Endodermal cell (in vitro differentiated cells): ENCODE results near the gene TAS2R7. TPM values are rescaled to one million over a fixed set of nuclear protein-coding genes. Genes with fewer than 3 reads are reported as not detected.

Experiments used
- DNase-seq: peaks from one replicate; pipeline ENCODE4 v3.0.0-alpha.2; 2017
- H3K27ac ChIP-seq: 2 replicates; pipeline ENCODE4 v1.5.1; 2013; ENCODE audit warnings: mild to moderate bottlenecking, low read depth, low read length, moderate library complexity
- H3K27me3 ChIP-seq: 2 replicates; pipeline ENCODE4 v1.6.1; 2013; ENCODE audit warnings: mild to moderate bottlenecking, low read length, moderate library complexity; ENCODE audit not compliant: insufficient read depth, control insufficient read depth, poor library complexity, severe bottlenecking
- H3K36me3 ChIP-seq: 2 replicates; pipeline ENCODE4 v1.7.0; 2013; ENCODE audit warnings: mild to moderate bottlenecking, low read length, moderate library complexity; ENCODE audit not compliant: control insufficient read depth, insufficient read depth
- H3K4me1 ChIP-seq: one replicate; pipeline ENCODE4 v1.7.0; 2013; ENCODE audit warnings: low read length; ENCODE audit not compliant: control insufficient read depth, insufficient read depth
- H3K4me3 ChIP-seq: 2 replicates; pipeline ENCODE4 v1.5.1; 2013; ENCODE audit warnings: mild to moderate bottlenecking, low read length, moderate library complexity
- H3K9ac ChIP-seq: 2 replicates; pipeline ENCODE4 v1.6.1; 2013; ENCODE audit warnings: mild to moderate bottlenecking, low read length, moderate library complexity; ENCODE audit not compliant: poor library complexity, severe bottlenecking; ENCODE audit errors: extremely low read depth
- H3K9me3 ChIP-seq: 2 replicates; pipeline ENCODE4 v1.6.1; 2013; ENCODE audit warnings: mild to moderate bottlenecking, low read length, moderate library complexity; ENCODE audit not compliant: control insufficient read depth
- H3K27ac Mint-ChIP-seq: 2 replicates; pipeline ENCODE4 v1.8.0; 2020; ENCODE audit warnings: mixed read lengths
- H3K27me3 Mint-ChIP-seq: 2 replicates; pipeline ENCODE4 v1.8.0; 2021; ENCODE audit warnings: mild to moderate bottlenecking, mixed read lengths; ENCODE audit not compliant: insufficient read depth
- H3K36me3 Mint-ChIP-seq: 2 replicates; pipeline ENCODE4 v1.8.0; 2020; ENCODE audit warnings: low read depth, mixed read lengths
- H3K4me1 Mint-ChIP-seq: 2 replicates; pipeline ENCODE4 v1.8.0; 2020; ENCODE audit warnings: mixed read lengths
- H3K4me3 Mint-ChIP-seq: 2 replicates; pipeline ENCODE4 v1.8.0; 2020; ENCODE audit warnings: mild to moderate bottlenecking, moderate library complexity, mixed read lengths
- H3K9me3 Mint-ChIP-seq: 2 replicates; pipeline ENCODE4 v1.8.0; 2020; ENCODE audit warnings: mild to moderate bottlenecking, mixed read lengths
- CTCF ChIP-seq: fragments of 200-600 bp; sonication (generic); conservative IDR thresholded peaks from 2 replicates; pipeline ENCODE4 v1.5.0; 2021; ENCODE audit warnings: antibody characterized with exemption, mild to moderate bottlenecking
- WGBS, 2 experiments: methylation state at CpG; one replicate each; pipeline versions ENCODE4 v1.1.5 to v1.1.7; 2013; ENCODE audit warnings: missing lambda C conversion rate in 2 of 2, mixed read lengths in 1 of 2; ENCODE audit not compliant: insufficient coverage in 1 of 2, insufficient read length in 1 of 2; 5-methylcytosine and 5-hydroxymethylcytosine counted together
- long read RNA-seq, 4 experiments: library from polyadenylated mRNA in 2 of 4; library from RNA in 1 of 4; library from capped mRNA in 1 of 4; stranded (forward) in 3 of 4; unstranded in 1 of 4; transcript quantifications; one replicate each; pipeline ENCODE4 v2.0.0, GENCODE V29; 2020 to 2021; ENCODE audit warnings: inconsistent platforms in 1 of 4
- polyA plus RNA-seq, 2 experiments: library from polyadenylated mRNA; stranded (reverse); fragments of 50-300 nt; gene quantifications; one replicate each; pipeline ENCODE4 v1.2.3, GENCODE V29; 2013
- total RNA-seq, 2 donors: library from RNA; stranded (reverse); fragmentation: NEBNext Ultra II Directional in 1 of 2; extraction: Animal tissue kit (Norgen Biotek cat#: 25700) in 1 of 2; gene quantifications; 2 replicates in 1 of 2; 3 replicates in 1 of 2; pipeline ENCODE4 v1.2.1, GENCODE V29; 2021

The TAS2R7 gene
- total RNA-seq, result not detected
- polyA plus RNA-seq (2013, experiment 1 of 2), result not detected
- not detected for polyA plus RNA-seq (2013, experiment 2 of 2)
- long read RNA-seq, experiment 1, result 0 reads
- long read RNA-seq, experiment 2, result 0 reads
- long read RNA-seq, experiment 3, result 0 reads
- long read RNA-seq, experiment 4, result 0 reads

GRCh38 chr12:10802587-10802986 lies at the start of gene TAS2R7:
TAS2R7 (minus strand) TSS chr12:10802627; CDS start chr12:10802570, 57 bp downstream.
- peak within 1 kb of the TSS; percentile 5 for H3K27ac Mint-ChIP-seq
- H3K27me3 Mint-ChIP-seq, result no peaks in the 10 kb centered on the region
- Histone ChIP-seq H3K36me3 (no peaks in the 10 kb centered on the region), H3K4me1 (peaks cover 2% of the 10 kb centered on the region), H3K27me3 (no peaks in the 10 kb centered on the region), H3K9ac (no peak within 1 kb of the TSS), H3K4me3 (peak within 1 kb of the TSS; percentile 25), H3K27ac (no peak within 1 kb of the TSS), H3K9me3 (no peaks in the 10 kb centered on the region)
- peaks cover 20% of the 10 kb centered on the region for H3K4me1 Mint-ChIP-seq
- TF ChIP-seq CTCF, result no peak
- H3K4me3 Mint-ChIP-seq, result no peak within 1 kb of the TSS
- H3K36me3 Mint-ChIP-seq, result no peaks in the 10 kb centered on the region
- WGBS, 2 experiments, result 61 to 68% methylated on average over 4 of the region's 4 CpGs
- DNase-seq, result no peak
- no peaks in the 10 kb centered on the region for H3K9me3 Mint-ChIP-seq

- Histone ChIP-seq H3K9ac (no peak overlapping the region), H3K27me3 (no peaks in the 10 kb centered on the region), H3K9me3 (peaks cover 15% of the 10 kb centered on the region), H3K36me3 (no peaks in the 10 kb centered on the region), H3K4me1 (peaks cover 8% of the 10 kb centered on the region), H3K4me3 (no peak overlapping the region), H3K27ac (no peak overlapping the region)
- DNase-seq, result no peak
- no peak overlapping the region for H3K4me3 Mint-ChIP-seq
- H3K9me3 Mint-ChIP-seq, result peaks cover 20% of the 10 kb centered on the region
- H3K4me1 Mint-ChIP-seq, result peaks cover 9% of the 10 kb centered on the region
- peaks cover 29% of the 10 kb centered on the region for H3K36me3 Mint-ChIP-seq
- 94 to 96% methylated on average over 2 to 3 of the region's 4 CpGs for WGBS, 2 experiments
- TF ChIP-seq CTCF, result no peak
- H3K27me3 Mint-ChIP-seq, result no peaks in the 10 kb centered on the region
- no peak overlapping the region for H3K27ac Mint-ChIP-seq
These were observed 48.9 kb upstream of the TAS2R7 start for GRCh38 chr12:10851243-10851858.

- Histone ChIP-seq H3K36me3 (no peaks in the 10 kb centered on the region), H3K4me3 (no peak within 1 kb of the TSS), H3K9me3 (no peaks in the 10 kb centered on the region), H3K27me3 (no peaks in the 10 kb centered on the region), H3K27ac (no peak within 1 kb of the TSS), H3K4me1 (peaks cover 8% of the 10 kb centered on the region), H3K9ac (no peak within 1 kb of the TSS)
- H3K36me3 Mint-ChIP-seq, result peaks cover 14% of the 10 kb centered on the region
- H3K4me3 Mint-ChIP-seq, result no peak within 1 kb of the TSS
- H3K27ac Mint-ChIP-seq, result no peak within 1 kb of the TSS
- no peaks in the 10 kb centered on the region for H3K27me3 Mint-ChIP-seq
- no peak for TF ChIP-seq CTCF
- DNase-seq, result no peak
- 85 to 94% methylated on average over 3 of the region's 4 CpGs for WGBS, 2 experiments
- peaks cover 9% of the 10 kb centered on the region for H3K4me1 Mint-ChIP-seq
- peaks cover under 1% of the 10 kb centered on the region for H3K9me3 Mint-ChIP-seq
These were observed 47.0 kb upstream of the TAS2R7 start, which contains the start of gene PRR4 for GRCh38 chr12:10849425-10849878. PRR4 (minus strand) TSS chr12:10849475; CDS start chr12:10849437, 38 bp downstream.
